GM20000 (cell line): ENCODE measurements around the gene KBTBD13.

Experiments used
- DNase-seq: peaks from one replicate; pipeline ENCODE4 v3.0.0; 2012; ENCODE audit warnings: low spot score
- TF ChIP-seq, protein P1 (sequence below): IDR thresholded peaks from 2 replicates; pipeline ENCODE4 v1.5.1; 2012; ENCODE audit warnings: mild to moderate bottlenecking, control low read depth; ENCODE audit errors: extremely low read depth, missing control alignments

Gene KBTBD13

DNA sequence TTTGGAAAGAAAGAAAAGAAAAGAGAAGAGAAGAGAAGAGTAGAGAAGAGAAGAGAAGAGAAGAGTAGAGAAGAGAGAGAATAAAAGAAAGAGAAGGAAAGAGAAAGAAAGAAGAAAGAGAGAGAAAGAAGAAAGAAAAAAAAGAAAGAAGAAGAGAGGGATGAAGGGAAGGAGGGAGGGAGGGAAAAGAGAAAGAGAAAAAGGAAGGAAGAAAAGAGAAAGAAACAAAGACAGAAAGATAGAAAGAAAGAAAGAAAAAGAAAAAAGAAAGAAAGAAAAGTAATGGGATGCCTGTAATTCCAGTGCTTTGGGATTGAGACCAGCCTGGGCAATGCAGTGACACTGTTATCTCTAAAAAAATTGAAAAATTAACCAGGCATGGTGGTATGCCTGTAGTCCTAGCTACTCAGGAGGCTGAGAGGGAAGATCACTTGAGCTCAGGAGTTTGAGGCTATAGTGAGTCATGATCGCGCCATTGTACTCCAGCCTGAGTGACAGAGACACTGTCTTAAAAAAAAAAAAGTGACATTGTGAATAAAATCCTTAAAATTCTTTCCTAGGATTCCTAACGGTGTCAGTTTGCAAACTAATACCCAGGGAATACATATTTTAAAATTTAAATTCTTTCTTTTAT is 10.4 kb upstream of the KBTBD13 start:
- TF ChIP-seq, protein P1, sequence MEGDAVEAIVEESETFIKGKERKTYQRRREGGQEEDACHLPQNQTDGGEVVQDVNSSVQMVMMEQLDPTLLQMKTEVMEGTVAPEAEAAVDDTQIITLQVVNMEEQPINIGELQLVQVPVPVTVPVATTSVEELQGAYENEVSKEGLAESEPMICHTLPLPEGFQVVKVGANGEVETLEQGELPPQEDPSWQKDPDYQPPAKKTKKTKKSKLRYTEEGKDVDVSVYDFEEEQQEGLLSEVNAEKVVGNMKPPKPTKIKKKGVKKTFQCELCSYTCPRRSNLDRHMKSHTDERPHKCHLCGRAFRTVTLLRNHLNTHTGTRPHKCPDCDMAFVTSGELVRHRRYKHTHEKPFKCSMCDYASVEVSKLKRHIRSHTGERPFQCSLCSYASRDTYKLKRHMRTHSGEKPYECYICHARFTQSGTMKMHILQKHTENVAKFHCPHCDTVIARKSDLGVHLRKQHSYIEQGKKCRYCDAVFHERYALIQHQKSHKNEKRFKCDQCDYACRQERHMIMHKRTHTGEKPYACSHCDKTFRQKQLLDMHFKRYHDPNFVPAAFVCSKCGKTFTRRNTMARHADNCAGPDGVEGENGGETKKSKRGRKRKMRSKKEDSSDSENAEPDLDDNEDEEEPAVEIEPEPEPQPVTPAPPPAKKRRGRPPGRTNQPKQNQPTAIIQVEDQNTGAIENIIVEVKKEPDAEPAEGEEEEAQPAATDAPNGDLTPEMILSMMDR = no peak
- DNase-seq = no peak

DNA sequence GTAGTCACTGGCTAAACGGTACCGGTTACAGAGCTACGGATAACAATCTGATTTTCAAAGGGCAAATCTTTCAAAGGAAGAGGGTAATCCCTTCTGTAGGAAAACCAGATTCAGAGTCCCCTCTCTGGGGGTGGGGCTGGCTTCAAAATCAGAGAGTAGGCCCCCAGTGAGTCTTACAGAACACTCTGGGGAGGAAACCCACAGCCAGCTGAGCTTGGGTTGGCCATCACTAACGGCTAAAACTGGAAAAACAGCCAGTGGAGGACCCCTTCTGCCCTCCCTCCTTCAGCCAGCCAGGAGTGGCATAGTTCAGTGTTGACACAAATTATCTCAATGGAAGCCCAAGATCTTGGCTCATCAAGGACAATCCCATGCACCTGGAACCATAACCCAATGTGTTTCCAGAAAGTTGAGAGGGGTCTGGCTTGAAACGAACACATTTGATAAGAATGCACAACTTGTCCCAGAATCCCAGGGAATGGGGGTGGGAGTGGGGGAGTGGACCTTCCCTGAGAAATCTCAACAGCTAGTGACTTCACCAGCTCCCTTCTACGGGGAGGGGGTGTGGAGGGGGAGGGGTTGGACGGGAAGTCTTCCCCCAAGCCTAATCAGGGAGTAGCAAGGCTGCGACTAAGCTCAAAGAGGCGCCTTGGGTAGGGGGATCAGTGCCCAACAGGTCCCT is 9.8 kb upstream of the KBTBD13 start:
- DNase-seq = no peak
- TF ChIP-seq, protein P1 = no peak

DNA sequence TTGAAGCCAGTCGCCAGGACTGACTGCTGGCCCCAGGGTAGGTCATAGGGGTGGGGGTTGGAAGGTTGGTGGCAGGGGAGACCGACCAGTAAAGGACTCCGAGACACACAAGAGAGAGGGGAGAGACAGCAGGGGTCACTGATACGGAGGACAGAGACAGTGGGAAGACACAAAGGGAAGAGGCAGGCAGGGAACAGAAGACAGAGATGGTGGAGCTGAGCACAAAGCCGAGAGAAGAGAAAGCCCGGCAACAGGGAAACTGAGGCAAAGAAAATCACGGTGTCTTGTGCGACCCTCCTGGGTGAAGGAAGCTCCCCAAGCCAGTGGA is 9.3 kb upstream of the KBTBD13 start:
- DNase-seq = no peak
- TF ChIP-seq, protein P1 = no peak

DNA sequence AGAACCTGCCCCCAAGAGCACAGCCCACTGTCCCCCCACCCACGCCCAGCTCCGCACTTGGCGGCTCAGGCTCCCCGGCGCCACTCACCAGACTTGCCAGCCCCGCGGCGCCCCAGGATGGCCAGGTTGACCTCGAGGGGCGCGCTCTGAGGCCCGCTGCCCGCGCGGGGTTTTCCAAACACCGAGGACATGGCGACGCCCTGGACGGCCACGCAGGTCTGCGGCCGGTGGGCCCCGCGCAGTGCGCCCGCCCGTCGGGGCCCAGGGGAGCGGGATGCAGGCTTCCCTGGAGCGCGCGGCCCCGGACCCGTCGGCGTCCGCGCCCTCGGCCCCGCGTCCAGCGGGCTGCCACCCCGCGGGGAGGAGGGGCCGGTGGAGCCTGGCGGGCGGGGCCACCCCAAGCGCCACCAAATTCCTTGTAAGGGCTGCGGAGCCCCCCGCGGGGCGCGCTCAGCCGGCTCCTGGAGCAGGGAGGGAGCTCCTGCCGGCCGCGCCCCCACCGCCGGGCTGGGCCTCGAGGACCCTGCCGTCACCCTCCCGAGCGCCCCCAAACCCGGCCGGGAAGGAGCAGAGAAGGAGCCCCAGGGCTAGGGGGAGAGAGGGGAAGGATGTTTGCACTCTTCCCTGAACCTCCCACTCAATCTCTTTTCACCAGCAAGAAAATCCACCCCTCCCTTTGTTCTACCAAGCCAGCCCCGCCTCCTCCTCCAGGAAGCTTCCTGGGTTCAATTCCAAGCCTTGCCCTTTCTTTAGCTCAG is 8.7 kb upstream of the KBTBD13 start, which contains the start of gene RASL12:
RASL12 (minus strand) TSS at position 347 of the 758 bp plus-strand sequence; CDS start at position 191, 156 bp downstream.
- TF ChIP-seq, protein P1 = no peak
- no peak for DNase-seq

DNA sequence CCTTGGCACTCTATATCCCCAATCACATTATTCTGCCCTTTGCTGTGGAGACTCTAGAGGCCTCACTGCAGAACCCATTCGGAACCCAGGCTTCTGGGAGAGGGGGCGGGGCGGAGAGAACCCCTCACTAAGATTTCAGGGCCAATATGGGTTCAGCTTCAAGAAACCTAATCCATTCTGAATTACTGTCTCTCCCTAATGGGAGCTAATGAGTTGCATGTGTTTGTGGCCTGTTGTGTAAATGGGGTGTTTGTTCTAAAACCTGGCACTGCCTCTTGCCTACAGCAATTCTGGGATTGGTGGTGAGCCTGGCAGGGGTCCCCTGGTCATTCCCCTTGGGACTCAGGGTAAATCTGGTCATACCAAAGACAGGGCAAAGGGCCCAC is 8.2 kb upstream of the KBTBD13 start:
- TF ChIP-seq, protein P1 = no peak

DNA sequence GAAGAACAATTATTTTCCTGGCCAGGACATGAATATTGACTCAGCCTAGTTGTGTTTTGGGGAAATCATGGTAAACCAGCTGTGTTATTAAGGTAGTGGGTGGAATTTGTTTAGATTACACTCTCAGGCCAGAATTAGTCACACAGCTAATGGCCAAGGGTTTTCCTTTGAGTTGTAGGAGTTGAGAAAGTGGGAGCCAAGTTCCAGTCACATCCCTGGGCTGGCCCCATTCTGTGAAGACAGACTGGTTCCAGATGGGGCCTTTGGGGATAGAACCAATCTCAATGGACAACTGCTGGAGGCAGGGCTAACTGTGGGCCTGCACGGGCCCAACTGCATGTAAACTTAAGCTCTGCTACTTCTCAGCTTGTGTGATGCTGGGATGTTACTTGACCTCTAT is 7.4 kb upstream of the KBTBD13 start:
- TF ChIP-seq, protein P1 = no peak
- DNase-seq = no peak

More for the DNA sequence above, 8.2 kb upstream of the KBTBD13 start:
- no peak for DNase-seq
